HG02610 (cell line): ENCODE results near the gene DHX58.

Experiments used
- ATAC-seq: cut with Tn5 transposase; IDR thresholded peaks from one replicate; pipeline ENCODE4 v1.9.1; 2021; ENCODE audit warnings: mild to moderate bottlenecking, moderate library complexity; ENCODE audit not compliant: unreplicated experiment

The DHX58 gene

DNA sequence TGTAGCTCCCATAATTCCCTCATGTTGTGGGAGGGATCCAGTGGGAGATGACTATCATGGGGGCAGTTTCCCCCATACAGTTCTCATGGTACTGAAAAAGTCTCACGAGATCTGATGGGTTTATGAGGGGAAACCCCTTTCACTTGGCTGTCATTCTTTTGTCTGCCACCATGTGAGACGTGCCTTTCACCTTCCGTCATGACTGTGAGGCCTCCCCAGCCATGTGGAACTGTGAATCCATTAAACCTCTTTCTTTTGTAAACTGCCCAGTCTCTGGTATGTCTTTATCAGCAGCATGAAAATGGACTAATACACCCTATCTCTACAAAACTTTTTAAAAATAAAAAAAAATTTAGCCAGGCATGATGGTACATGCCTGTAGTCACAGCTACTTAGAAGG lies 55.9 kb downstream of the DHX58 start:
- no peak for ATAC-seq

DNA sequence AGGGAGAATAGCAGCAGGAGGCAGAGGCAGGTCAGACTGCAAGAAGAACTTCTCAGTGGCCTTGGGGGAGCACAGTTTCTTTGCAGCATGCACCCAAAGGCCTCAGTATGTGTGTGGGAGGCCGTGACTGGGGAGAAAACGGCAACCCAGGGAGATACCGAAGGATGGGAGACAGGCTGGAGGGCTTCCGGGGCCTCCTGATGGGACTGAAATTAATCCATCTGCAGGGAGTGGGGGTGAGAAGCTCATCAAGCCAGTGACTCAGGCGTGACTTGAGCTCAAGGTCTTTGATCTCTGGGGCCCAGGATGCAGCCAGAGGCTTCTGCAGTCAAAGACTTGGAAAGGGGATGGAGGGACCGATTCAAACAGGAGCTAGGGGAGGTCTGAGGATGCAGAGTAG lies 57.0 kb downstream of the DHX58 start:
- no peak for ATAC-seq

DNA sequence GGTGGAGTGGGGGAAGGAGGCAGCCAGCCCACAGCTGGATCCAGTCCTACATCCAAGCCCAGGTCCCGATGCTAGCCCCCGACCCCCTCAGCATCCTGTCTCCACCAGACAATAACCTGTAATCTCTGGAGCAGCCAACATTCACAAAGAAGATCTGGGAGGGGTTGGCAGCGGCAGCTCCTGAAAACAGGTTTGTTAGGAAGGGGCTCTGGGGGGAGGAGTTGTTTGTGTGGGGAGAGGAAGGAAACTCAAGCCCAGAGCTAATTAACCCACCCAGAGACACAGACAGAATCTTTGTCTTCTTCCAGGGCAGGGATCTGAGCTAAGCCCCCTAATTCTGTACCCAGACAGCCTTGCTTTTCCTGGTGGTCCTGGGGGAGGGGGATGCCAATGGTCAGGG lies 57.5 kb downstream of the DHX58 start:
- no peak for ATAC-seq

DNA sequence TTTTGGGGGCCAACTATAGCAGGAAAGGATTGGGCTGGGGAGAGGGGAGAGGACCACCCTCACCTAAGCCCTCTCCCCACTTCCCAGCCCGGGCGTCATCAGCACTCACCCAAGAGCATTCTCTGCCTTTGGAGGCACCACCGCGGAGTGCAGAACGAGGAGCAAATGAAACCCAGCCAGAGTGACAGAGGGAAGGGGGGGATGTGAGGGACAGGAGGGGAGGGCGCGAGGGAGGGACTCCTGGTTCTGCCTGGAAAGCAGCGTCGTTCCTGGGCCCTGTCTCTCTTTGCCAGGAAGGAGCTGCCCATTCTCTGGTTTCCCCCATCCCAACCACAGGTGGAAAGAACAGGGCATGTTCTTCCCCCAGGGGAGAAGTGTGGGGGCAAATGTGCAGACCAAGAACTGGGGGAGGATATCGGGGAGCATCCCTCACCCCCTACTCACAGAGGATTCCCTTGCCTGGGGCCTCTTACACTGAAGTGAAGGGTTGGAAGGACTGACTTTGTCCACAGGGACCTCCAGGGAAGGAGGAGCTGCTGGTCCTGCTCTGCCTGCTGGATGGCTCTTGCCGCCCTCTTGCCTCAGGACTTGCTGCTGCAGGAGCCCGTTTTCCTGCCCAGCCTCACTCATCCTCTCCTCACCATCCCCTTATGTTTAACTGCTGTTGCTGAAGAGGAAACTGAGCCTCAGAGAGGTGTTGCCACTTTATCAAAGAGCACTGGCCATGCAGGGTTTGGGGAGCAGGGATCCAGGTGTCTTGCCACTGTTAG lies 58.6 kb downstream of the DHX58 start:
- ATAC-seq = no peak

DNA sequence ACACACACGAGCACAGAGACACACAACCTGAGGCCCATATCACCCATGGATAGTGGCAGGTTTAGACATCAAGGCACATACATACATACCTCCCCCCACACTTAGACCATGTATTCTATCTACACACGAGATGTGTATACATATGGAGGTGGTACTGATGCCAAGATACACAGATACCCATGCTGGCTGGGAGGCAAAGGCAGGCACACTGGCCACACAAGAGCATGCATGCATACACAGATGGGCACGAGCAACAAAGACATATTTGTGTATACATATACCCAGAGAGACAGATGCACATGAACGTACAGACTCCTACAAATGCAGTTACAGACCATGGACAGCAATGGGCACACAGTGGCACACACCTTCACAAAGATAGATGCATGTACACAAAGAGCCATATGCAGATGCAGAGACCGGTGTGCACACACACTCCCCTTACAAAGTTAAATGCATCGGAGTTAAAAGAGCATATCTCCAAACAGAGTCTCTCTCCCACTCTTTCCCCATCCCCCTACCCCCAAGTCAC lies 60.1 kb downstream of the DHX58 start:
- ATAC-seq = no peak

DNA sequence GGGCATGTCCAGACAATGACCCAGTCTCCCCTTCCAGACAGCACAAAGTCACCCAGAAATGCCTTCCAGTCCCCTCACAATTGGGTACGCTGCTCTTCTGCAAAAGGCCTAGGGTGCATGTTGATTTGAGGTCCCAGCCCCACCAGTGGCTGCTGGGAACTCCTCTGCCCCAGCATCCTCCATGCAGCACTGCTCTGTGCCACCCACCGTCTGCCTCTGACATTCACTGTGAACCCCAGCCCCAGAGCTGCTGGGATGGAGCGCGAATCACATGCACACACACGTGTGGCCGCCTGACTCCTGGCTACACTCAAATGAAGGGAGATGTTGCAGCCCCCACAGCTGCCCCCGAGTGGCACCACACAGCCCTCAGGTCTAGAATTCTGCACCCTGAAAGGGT lies 60.9 kb downstream of the DHX58 start:
- ATAC-seq = no peak
